ENCODE data around the gene BANP.

BANP gene

DNA sequence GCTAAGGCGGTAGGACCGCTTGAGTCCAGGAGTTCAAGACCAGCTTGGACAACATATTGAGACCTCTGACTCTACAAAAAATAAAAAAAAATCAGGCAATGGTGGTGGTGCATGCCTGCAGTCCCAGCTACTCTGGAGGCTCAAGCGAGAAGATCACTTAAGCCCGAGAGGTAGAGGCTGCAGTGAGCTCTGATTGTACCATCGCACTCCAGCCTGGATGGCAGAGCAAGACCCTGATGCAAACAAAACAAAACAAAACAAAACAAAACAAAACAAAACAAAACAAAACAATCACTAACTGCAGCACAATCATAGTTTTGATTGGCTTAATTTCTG lies 2.5 kb upstream of the BANP start:
- TF ChIP-seq, protein P1, sequence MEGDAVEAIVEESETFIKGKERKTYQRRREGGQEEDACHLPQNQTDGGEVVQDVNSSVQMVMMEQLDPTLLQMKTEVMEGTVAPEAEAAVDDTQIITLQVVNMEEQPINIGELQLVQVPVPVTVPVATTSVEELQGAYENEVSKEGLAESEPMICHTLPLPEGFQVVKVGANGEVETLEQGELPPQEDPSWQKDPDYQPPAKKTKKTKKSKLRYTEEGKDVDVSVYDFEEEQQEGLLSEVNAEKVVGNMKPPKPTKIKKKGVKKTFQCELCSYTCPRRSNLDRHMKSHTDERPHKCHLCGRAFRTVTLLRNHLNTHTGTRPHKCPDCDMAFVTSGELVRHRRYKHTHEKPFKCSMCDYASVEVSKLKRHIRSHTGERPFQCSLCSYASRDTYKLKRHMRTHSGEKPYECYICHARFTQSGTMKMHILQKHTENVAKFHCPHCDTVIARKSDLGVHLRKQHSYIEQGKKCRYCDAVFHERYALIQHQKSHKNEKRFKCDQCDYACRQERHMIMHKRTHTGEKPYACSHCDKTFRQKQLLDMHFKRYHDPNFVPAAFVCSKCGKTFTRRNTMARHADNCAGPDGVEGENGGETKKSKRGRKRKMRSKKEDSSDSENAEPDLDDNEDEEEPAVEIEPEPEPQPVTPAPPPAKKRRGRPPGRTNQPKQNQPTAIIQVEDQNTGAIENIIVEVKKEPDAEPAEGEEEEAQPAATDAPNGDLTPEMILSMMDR (IDR thresholded peaks at IDR 0.05; ENCODE audit: insufficient read depth, low read depth, low read length, missing control alignments): no peak
- H3K4me3 ChIP-seq (ENCODE audit: low read length): no peak overlapping the region
- no peak for DNase-seq (ENCODE audit: low read depth)

DNA sequence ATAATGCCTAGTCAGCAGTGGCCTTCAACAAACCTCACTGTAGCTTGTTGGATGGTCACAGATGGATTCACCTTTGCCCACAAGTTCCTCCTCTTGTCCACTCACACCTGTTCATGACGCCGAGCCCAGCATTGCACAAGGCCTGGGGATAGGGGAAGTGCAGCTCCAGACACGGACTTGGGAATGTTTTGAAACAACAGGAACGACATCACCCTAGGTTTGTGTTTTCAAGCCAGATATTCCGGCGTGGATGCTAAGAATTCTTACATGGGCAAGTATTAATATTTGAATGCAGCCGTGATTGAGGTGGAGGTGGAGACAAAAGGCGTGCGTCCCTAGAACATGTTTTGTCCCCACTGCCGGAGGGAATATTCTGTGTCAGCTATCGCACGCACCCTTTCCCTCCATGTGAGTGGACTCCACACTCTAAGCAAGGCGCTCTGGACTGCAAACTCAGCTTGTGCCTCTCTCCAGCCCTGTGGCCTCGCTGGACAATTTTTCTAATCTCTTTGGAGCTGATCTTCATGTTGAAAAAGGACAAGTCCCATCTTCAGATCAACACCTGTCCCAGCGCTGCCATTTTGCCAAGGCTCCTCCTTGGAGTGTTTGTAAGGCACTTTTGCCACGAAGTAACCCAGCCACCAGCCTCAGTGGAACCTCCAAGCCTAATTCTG lies 2.0 kb upstream of the BANP start:
- TF ChIP-seq, protein P1 (IDR thresholded peaks at IDR 0.05; ENCODE audit: insufficient read depth, low read depth, low read length, missing control alignments): no peak
- H3K4me3 ChIP-seq (ENCODE audit: low read length): no peak overlapping the region
- no peak for DNase-seq (ENCODE audit: low read depth)

DNA sequence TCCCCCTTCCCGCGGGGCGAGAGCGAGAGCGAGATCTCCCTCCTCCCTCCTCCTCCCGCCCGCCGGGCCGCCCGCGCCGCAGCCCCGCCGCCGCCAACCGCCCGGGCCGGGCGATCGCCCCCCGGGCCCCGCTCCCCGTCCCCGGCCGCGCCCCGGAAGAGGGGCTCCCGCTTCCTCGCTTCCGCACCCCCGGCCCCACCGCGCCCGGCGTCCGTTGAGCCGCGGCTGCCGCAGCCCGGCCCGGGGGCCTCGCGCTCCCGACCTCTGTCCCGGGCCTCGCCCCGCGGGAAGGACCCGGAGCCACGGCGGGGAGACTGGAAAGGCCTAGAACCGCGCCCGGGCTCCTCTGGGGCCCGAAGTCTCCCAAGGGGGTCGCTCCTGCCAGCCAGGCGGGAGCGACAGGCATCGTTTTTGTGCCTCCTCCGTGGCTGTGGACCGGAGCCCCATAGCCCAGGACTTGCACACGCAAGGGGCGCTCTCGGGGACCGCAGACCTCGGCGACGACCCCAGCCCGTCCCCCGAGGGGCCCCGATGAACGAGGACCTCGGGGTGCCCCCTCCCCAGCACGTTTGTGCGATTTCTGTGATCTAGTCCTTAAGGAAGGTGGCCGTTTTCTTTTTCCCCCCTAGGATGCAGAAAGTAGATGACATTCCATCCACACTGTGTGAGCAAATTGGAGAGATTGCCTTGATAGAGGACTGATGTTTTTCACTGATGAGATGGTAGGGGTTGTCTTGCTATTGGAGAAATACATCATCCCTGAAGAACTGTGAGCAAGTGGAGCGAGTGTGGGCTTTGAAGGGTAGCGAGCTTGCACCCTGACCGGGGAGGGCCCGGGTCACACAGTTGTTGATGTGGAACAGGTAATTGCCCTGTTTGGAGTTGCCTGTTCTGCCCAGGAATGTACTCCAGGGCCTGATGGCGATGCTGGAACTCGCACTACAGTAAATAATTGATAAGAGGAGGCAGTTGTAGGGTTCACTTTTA lies 611 bp downstream of the BANP start:
- peak overlapping the region; percentile 93 for H3K4me3 ChIP-seq (ENCODE audit: low read length)
- no peak for DNase-seq (ENCODE audit: low read depth)
- TF ChIP-seq, protein P1 (IDR thresholded peaks at IDR 0.05; ENCODE audit: insufficient read depth, low read depth, low read length, missing control alignments): peak; percentile 6

DNA sequence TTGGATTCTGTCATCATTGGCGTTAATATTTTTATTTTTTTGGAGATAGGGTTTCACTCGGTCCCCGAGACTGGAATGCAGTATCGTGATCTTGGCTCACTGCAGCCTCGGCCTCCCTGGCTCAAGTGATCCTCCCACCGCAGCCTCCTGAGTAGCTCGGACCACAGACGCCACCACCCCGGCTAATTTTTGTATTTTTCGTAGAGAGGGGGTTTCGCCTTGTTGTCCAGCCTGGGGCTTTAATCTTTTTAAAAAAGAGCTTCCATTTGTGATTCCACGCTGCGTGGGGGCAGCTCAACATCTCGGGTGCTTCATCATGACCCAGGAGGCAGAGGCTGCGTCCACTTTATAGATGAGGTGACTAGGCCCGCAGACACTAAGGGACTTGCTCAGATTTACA lies 1.5 kb downstream of the BANP start:
- TF ChIP-seq, protein P1 (IDR thresholded peaks at IDR 0.05; ENCODE audit: insufficient read depth, low read depth, low read length, missing control alignments): no peak
- no peak for DNase-seq (ENCODE audit: low read depth)
- peak overlapping the region; percentile 93 for H3K4me3 ChIP-seq (ENCODE audit: low read length)

DNA sequence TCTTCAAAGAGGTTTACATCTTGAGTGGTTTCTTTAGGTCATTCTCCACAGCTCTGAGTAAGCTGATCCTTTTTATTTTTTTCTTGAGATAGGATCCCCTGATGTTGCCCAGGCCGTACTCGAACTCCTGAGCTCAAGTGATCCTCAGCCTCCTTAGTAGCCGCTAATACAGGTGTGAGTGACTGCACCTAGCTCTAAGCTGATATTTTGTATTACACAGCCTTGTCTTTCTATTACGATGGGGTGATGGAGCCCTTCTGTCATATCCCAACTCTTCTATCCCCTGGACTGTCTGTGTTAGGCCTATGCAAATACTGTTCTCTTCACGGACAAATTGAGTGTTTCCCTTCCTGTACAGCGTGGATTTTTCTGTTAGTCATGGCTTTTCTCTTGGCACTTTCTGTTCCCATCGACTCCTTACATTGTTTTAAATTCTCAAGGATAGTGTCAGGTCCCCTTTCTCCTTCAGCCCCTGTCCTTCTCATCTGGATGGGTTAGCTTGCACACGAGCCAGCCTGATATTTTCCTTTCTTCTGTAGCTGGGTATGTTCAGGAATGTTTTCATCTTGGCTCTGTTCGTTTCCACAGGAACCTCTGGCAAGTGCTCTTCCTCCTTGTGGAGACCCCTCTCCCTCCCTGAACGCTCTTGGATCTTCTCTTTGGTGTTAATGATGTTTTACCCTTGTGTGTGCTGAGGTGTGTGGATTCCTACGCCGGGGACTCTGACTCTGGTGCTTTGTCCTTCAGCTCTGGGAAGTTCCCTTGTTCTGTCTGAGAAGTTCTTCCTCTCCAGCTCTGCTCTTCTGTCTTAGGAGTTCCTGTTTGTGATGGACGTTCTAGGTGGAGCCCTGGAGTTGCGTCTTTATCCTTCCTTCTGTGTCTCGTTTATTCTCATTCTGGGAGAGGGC lies 2.3 kb downstream of the BANP start:
- TF ChIP-seq, protein P1 (IDR thresholded peaks at IDR 0.05; ENCODE audit: insufficient read depth, low read depth, low read length, missing control alignments): no peak
- no peak overlapping the region for H3K4me3 ChIP-seq (ENCODE audit: low read length)
- DNase-seq (ENCODE audit: low read depth): no peak

DNA sequence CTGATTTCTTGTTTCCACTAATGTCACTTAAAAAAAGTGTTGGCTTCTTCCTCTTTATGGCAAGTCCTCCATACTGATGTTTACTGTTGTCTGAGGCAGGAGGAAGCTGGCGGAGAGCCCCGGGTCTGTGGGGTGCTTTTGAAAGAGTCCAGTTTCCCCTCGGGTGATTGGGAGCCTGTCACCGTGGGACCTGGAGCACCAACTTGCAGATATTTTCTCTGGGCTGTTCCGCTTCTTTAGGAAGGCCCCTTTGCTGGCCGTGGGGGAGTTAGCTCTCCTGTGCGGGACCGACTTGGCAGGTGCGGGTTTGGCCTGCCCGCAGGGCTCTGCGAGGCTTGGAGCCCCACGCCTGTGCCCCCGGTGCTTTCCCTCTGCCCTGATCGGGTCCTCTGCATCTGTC lies 3.1 kb downstream of the BANP start:
- TF ChIP-seq, protein P1 (IDR thresholded peaks at IDR 0.05; ENCODE audit: insufficient read depth, low read depth, low read length, missing control alignments): no peak
- no peak for DNase-seq (ENCODE audit: low read depth)
- no peak overlapping the region for H3K4me3 ChIP-seq (ENCODE audit: low read length)
